ENCODE data around the gene TEX12. TPM values are rescaled to one million over a fixed set of nuclear protein-coding genes. Genes with fewer than 3 reads are reported as not detected.

The TEX12 gene
- total and polyA plus RNA-seq, 2 of the 8 experiments (the other 6 are each of a cell fraction or from before 2014, with no cell fraction given): not detected

DNA sequence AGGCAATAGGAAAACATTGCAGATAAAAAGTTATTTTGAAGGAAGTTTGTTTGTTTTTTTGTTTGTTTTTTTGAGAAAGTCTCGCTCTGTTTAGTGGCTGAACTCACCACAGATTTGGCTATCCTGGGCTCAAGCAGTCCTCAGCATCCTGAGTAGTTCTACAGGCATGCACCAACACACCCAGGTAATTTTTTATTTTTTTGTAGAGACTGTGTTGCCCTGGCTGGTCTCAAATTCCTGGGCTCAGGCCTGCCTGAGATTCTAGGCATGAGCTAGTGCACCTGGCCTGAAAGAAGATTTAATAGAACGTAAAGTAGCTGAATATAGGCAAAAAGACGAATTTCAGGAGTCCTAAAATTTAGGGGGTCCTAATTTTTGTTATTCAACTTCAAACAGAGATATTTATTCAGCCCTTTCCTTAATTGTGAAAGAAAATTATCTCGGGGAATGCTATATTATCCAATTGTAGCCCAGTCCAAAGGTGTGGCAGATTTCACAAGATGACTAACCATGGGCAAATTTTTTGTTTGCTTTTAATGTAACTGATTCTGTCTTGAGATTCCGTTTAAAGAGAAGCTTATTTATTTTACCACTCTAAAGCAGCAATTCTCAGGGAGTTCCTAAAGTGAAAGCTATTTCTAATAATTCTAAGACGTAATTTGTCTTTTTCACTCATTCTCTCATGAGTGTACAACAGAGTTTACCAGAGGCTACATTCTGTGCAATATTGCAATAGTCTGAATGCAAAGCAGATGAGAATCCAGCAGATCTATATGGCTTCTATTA is 4.2 kb upstream of the TEX12 start:
- H3K9me3 ChIP-seq (ENCODE audit: insufficient read depth in 2 of 2, low read depth in 1 of 2, low read length in 1 of 2): no peaks in the 10 kb centered on the region
- H2AK5ac ChIP-seq (ENCODE audit: low read depth, low read length): no peak overlapping the region
- DNase-seq (ENCODE audit: low read depth in 1 of 2, low spot score in 2 of 2) (no peak), FAIRE-seq (no peak)
- no peak overlapping the region for H3K18ac ChIP-seq (ENCODE audit: extremely low read depth, low read length)
- WGBS, 2 experiments (ENCODE audit: extremely low coverage in 1 of 2, insufficient coverage in 1 of 2, insufficient read length in 1 of 2, insufficient replicate concordance in 2 of 2, low coverage in 1 of 2, low lambda C conversion rate in 2 of 2, missing lambda C conversion rate in 1 of 2): 85% methylated on average over 6 of the region's 6 CpGs; no CpG with 5 or more reads in 1 of the 2 experiments
- H3K4ac ChIP-seq (replicated peaks; ENCODE audit: insufficient read length, low read depth, low read length): no peak overlapping the region
- H3K36me3 ChIP-seq (ENCODE audit: control insufficient read depth in 2 of 4, insufficient read depth in 4 of 4, low read length in 3 of 4): no peaks in the 10 kb centered on the region
- no peak overlapping the region for H3K27ac ChIP-seq (ENCODE audit: low read depth, low read length)
- TF ChIP-seq RNF2 (IDR thresholded peaks at IDR 0.05; ENCODE audit: borderline replicate concordance, low read depth, low read length, missing control alignments, poor library complexity, severe bottlenecking) (no peak), KDM1A (IDR thresholded peaks at IDR 0.05; ENCODE audit: borderline replicate concordance, low read length) (no peak), POU5F1 (IDR thresholded peaks at IDR 0.05; ENCODE audit: low read depth, low read length) (no peak), KDM4A (IDR thresholded peaks at IDR 0.05; ENCODE audit: low read depth, low read length, severe bottlenecking) (no peak), RBBP5 (IDR thresholded peaks at IDR 0.05; ENCODE audit: borderline replicate concordance, low read depth, low read length) (no peak), EGR1 (IDR thresholded peaks at IDR 0.05; ENCODE audit: borderline replicate concordance, low read depth, low read length) (no peak), RFX5 (IDR thresholded peaks at IDR 0.05; ENCODE audit: borderline replicate concordance, low read depth, low read length) (no peak), POLR2A (IDR thresholded peaks at IDR 0.05; ENCODE audit: control extremely low read depth in 1 of 2, low read depth in 2 of 2, low read length in 2 of 2) (no peak)
- TF ChIP-seq, protein P1, sequence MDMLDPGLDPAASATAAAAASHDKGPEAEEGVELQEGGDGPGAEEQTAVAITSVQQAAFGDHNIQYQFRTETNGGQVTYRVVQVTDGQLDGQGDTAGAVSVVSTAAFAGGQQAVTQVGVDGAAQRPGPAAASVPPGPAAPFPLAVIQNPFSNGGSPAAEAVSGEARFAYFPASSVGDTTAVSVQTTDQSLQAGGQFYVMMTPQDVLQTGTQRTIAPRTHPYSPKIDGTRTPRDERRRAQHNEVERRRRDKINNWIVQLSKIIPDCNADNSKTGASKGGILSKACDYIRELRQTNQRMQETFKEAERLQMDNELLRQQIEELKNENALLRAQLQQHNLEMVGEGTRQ (IDR thresholded peaks at IDR 0.05; ENCODE audit: low read length): no peak
- H3K56ac ChIP-seq (replicated peaks; ENCODE audit: insufficient read length, low read depth, low read length): no peak overlapping the region
- no peak overlapping the region for H2BK20ac ChIP-seq (ENCODE audit: low read length)
- H4K5ac ChIP-seq (ENCODE audit: insufficient read length, low read depth, low read length): no peak overlapping the region
- no peak overlapping the region for H2AFZ ChIP-seq (ENCODE audit: low read length)
- no peak overlapping the region for H3K4me3 ChIP-seq (ENCODE audit: extremely low read depth in 1 of 4, insufficient read depth in 2 of 4, low read depth in 3 of 4, low read length in 4 of 4)
- H3K14ac ChIP-seq (ENCODE audit: insufficient read length): no peak overlapping the region
- no peak overlapping the region for H2BK5ac ChIP-seq (ENCODE audit: low read depth, low read length)
- H4K8ac ChIP-seq (ENCODE audit: extremely low read depth, insufficient read depth, low read length): no peak overlapping the region
- no peaks in the 10 kb centered on the region for H3K79me2 ChIP-seq (ENCODE audit: control insufficient read depth in 1 of 2, insufficient read depth in 2 of 2, low read length in 2 of 2)
- no peak overlapping the region for H2BK15ac ChIP-seq (ENCODE audit: low read length)
- H4K91ac ChIP-seq (replicated peaks; ENCODE audit: insufficient read length, low read length): no peak overlapping the region
- no peak overlapping the region for H3K23ac ChIP-seq (ENCODE audit: insufficient read length)
- no peak overlapping the region for H3K9ac ChIP-seq (replicated peaks in 1 of 4; ENCODE audit: extremely low read depth in 1 of 4, low read depth in 3 of 4, low read length in 3 of 4)
- no peak overlapping the region for H2BK12ac ChIP-seq (ENCODE audit: low read depth, low read length)
- POLR2A ChIA-PET (ENCODE audit: partially characterized antibody): no interaction called here
- H4K20me1 ChIP-seq (replicated peaks in 1 of 2; ENCODE audit: control insufficient read depth in 1 of 2, insufficient read depth in 2 of 2, low read length in 2 of 2): no peaks in the 10 kb centered on the region
- H2BK120ac ChIP-seq (replicated peaks; ENCODE audit: low read depth, low read length): no peak overlapping the region
- H3K27me3 ChIP-seq (replicated peaks in 1 of 4; ENCODE audit: control insufficient read depth in 3 of 4, extremely low read depth in 1 of 4, insufficient read depth in 3 of 4, low read length in 3 of 4): no peaks in the 10 kb centered on the region
- H3K4me2 ChIP-seq (ENCODE audit: insufficient read depth in 1 of 2, low read depth in 2 of 2, low read length in 2 of 2): no peak overlapping the region
- H3K79me1 ChIP-seq (ENCODE audit: low read depth, low read length): no peaks in the 10 kb centered on the region
- no peaks in the 10 kb centered on the region; a peak in 2 of 7 replicates for H3K4me1 ChIP-seq (replicated peaks in 1 of 4; ENCODE audit: control insufficient read depth in 3 of 4, insufficient read depth in 4 of 4, low read length in 3 of 4)
- CTCF ChIA-PET (ENCODE audit: partially characterized antibody): interaction anchor here (0.7 to 3.5 kb wide), 4 partner anchors 10 to 85 kb away, joined by 3 to 15 read pairs (median 4); partner anchors contain the start of gene BCO2
- H3K23me2 ChIP-seq (ENCODE audit: low read depth, low read length): no peaks in the 10 kb centered on the region; the same call in 1 of the 2 replicates
